ENCODE results near the gene LIPJ.

LIPJ gene, protein sequence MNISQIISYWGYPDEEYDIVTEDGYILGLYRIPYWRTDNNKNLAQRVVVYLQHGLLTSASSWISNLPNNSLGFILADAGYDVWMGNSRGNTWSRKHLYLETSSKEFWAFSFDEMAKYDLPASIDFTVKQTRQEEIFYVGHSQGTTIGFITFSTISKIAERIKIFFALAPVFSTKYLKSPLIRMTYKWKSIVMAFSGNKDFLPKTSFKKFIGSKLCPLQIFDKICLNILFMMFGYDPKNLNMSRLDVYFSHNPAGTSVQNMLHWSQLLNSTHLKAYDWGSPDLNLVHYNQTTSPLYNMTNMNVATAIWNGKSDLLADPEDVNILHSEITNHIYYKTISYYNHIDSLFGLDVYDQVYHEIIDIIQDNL

DNA sequence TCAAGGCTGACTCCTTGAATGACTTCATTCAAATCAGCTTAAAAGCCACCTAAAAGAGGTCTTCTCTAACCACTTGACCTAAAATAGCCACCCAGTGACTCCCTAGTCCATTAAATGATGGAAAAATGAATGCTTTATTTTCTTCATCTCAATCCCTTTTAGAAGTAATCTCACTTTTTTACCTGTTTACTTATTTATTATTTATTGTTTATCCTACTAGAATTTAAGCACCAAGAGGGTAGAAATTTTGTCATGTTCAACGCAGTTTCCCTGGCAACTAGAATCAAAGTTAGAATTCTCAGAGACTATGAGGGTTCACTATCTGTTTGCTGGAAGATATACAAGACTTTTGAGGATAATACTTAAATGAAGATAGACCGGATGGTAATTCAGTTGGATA is at the start of gene LIPJ:
LIPJ (plus strand) TSS at position 301 of the 400 bp plus-strand sequence. CDS start 3,926 bp downstream, outside the sequence.
- no peak for DNase-seq (ENCODE audit: low spot score)

DNA sequence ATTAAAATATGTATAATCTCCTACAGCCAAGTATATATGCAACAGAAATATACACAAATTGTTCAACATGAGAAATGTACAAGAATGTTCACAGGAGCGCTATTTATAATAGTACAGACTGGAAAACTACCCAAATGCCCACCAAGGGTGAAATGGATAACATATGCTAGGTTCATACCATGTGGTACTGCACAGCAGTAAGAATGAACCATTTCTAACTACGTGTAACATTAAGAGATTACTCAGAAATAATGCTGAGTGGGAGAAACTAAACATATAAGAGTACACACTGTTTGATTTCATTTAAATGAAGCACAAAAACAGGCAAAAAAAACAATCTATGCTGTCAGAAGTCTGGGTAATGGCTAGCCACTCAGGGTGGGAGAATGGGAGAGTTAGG is 49.2 kb upstream of the LIPJ start:
- DNase-seq (ENCODE audit: low spot score) = no peak

DNA sequence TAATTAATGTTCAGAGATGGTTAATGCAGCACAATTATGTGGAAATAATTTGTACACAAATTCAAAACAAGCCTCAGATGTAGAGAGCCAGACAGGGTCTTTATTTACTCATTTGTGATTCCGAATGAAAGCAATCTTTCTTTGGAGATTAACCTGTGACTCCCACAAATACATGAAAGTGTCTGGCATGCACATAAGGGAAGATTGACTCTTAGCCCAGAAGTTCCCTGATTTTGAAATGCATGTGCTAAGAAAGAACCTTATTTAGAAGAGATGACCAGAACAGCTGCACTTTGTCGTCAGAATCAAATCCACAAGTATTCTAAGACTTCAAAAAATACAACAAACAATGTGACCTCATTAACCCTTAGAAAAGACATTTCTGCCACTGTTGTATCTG is 48.5 kb upstream of the LIPJ start:
- DNase-seq (ENCODE audit: low spot score) = no peak

DNA sequence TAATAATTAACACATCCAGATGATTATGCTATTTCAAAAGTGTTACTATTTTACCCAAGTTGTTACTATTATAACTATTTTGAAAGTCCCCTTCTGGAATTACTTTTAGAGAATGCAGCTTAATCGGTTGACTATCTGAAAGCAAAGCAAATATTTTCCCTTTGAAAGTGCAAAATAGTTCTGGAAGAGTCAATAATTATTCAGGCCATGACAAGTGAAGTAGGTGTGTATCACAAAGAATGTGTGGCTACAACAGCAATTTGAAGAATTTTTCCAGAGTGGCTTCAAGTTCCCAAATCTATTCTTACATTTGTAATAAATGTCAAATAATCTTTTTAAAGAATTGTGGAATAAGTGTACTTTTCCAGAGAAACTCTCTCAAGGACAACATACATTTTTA is 46.2 kb upstream of the LIPJ start:
- no peak for DNase-seq (ENCODE audit: low spot score)

DNA sequence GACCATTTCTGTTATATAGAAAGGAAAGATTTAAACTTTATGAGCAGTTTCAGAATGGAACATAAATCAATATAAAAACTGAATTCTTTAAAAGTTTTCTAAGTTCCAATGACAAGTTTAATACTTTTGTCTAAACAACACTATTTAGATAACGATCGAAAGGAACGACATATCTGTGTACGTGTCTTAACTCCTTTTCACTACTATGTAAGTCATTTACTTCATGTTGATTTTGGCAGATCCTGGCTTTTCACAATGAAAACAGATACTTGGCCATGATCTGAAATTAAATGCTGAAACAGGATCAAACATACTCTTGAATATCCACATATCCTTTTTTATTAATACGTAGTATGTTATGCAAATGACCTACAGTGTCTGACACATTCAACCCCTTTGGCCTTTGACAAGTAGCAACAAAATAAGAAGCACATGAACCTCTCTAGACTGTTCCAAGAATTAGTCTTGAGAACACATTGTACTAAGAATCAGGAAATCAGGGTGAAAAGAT is 45.4 kb upstream of the LIPJ start:
- no peak for DNase-seq (ENCODE audit: low spot score)

DNA sequence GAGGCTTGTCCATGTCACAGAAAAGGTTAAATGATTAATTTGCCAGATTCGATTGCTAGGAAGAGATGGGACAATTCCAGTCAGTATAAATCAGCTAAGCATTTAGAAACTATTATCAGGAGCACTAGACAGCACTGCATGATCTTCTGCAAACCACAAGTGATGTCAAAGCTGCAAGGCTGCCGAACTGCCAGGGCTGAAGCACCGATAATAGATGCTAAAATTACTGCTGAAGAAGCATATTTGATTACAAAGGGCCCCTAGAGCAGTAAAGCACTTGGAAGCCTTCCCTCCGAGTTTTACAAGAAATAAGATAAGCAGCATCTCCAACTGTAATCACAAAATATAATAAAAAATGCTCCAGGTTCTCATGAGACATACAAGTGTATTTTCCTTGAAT is 44.0 kb upstream of the LIPJ start:
- no peak for DNase-seq (ENCODE audit: low spot score)

DNA sequence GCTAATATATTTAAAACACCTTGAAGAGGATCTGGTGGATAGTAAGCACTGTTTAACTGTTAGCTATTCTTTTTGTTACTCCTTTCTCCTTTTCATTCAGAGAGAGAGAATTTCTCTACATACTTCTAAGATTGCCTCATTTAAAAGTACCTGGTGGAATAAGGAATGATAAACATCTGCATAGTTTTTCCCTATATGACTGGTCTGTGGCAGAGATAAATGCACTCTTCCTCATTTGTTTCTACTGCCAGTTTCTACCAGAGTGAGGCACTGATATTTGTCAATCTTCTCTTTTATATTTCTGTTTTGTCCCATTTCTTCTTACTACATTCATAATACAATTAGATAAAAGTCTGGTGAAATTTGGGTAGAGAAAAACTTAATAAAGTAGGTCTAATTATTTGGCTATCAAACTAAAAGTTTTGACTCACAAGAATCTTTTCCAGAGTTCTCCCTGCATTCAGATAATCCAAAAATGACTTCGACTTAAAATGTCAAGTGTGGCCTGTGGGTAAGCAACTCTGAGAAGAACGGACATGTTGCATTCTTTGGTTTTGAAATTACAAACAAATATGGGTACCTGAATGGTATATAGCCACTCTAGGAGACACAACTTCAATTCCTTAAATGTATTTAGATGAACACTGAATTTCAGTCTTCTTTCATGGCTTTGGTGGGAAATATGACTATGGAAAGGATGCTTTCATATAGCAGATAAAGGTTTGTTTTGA is 42.3 kb upstream of the LIPJ start:
- no peak for DNase-seq (ENCODE audit: low spot score)

DNA sequence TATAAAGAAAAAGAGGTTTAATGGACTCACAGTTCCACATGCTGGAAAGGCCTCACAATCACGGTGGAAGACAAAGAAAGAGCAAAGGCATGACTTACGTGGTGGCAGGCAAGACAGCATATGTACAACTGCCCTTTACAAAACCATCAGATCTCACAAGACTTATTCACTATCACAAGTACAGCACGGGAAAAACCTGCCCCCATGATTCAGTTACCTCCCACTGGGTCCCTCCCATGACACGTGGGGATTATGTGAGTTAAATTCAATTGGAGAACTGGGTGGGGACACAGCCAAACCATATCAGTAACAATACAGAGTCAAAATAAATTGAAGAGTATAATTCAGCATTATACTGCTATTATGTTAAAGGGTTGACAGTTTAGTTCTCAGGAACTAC is 41.2 kb upstream of the LIPJ start:
- DNase-seq (ENCODE audit: low spot score) = no peak

DNA sequence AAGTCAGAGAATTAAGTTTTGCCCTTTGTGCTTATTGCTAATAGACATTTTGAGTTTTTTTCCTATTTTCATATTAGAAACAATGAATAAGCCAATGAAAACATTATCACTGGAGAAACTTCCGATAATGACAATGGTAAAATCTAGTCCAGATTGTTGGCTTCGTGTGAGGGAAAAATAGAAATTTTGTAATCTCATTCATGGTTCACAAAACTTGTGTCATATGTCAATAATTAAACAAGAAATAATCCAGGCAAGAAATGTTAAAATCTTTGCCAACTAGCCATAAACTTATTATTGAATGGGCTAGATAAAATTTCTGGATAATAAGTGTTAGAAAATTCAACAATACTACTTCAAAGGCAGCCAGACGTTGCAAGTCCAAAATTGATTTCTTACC is 40.1 kb upstream of the LIPJ start:
- DNase-seq (ENCODE audit: low spot score) = no peak

DNA sequence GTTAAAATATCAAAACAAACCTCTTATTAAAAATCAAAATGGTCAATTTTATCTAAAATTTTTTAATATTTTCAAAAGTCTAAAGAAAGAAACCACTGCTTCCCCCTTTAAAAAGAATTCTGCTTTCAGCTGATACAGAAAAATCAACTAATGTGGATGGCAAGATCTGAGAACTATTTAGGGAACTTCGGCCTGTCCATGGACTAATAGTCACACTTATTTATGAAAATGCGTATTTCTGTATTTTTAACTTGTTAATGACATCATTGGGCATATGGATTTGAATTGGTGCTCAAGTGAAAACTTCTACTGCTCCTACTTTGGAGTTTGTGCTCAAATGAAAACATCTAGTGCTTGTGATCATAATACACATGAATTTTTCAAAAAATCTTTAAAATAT is 35.3 kb upstream of the LIPJ start:
- no peak for DNase-seq (ENCODE audit: low spot score)

DNA sequence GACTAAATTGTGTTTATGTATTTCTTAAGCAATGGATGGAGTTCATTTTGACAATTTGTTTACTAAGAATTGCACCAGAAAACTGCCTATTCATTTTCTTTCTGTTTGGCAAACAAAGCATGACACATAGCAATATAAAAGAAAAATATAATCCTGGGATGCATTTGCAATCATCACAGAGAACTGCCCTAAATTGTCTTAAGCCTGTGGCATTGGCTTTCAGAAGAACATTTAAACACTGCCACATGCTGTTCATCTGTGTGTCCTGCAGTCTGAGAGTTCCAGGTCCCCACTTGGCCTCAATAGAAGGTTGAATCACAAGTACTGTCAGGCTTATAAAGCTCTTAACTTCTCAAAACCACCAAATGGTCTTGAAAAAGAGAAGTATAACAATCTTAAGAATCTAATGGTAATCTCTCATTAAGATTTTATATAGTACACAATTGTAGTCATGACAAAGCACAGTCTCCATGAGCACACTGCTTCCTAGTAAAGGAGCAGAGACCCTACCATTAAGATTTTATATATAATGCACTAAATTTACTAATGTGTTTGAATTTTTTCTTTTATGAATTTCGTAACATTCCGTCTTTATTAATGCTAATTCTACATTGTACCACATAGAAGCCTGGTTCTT is 33.3 kb upstream of the LIPJ start:
- DNase-seq (ENCODE audit: low spot score) = peak; percentile 48

DNA sequence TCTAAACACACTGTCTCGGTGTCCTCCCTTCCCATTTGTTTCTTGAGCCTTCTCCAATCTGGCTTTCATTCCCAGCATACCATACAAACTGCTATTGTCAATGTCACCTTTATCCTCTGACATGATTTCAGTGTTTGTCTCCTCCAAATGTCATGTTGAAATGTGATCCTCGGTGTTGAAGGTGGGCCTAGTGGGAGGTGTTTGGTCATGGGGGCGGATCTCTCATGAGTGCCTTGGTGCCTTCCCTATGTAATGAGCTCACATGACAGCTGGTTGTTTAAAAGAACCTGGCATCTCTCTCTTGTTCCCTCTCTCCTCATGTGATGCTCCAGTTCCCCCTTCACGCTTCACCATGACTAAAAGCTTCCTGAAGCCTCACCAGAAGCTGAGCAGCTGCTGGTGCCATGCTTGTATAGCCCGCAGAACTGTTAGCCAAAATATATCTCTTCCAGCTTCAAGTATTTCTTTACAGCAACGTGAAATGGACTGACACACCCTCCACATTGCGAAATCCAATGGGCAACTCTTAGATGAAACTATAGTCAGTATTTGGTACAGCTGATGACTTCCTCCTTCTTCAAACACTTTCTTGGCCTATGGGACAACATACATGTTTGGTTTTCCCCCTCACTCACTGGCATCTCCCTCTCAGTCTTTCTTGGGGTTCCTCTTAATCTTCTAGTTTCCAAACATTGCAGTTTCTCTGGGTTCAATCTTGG is 31.2 kb upstream of the LIPJ start:
- DNase-seq (ENCODE audit: low spot score) = no peak

DNA sequence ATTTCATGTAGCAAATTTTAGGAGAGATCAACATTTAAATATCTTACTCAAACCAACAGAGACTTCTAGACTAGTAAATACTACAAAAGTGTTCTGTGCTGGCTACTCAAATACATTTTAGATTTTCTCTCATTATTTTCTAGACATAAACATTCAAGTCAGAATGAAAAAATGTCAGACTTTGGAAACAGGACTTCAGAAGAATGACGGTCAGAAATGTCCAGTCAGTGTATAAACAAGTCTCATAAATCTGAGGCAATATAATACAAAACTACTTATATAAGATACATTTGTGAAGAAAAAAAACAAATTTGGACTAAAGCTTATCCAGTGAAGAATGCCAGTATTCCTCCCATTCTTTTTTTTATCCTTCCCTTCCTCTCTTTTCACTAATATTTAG is 29.3 kb upstream of the LIPJ start:
- DNase-seq (ENCODE audit: low spot score) = no peak

DNA sequence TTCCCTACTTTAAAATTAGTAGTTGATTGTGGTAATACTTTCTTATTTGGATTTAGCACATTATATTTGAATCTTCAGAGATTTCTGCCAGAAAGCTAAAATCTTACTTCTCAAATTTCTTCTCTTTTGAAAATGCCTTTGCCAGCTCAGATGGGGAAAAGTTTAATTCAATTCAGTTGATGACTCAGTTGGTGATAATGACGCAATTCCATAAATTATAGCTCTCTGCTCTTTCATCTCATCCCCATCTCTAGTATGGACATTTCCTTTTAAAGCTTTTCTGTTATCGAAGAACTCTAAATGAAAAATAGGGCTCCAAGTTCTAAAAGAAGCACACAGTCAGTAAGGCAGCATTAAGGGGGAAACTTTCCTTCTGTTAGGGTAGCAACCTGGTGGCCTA is 28.9 kb upstream of the LIPJ start:
- no peak for DNase-seq (ENCODE audit: low spot score)

DNA sequence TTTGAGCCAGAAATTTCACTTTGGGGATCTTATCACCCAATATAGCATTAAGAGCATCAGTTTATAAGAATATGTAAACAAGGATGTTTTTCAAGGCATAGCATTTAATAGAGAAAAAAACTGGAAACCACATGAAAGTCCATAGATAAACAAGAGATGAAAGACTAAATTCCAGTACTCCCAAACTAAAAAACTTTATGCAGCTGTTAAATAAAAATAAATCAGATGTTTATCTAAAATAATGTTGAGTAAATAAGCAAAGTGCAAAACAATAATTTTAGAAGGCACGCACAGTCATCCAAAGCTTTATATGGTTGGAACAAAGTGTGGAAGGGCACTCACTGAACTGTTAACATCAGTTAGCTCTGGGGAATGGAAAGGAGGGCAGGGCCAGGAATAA is 24.4 kb upstream of the LIPJ start:
- no peak for DNase-seq (ENCODE audit: low spot score)

DNA sequence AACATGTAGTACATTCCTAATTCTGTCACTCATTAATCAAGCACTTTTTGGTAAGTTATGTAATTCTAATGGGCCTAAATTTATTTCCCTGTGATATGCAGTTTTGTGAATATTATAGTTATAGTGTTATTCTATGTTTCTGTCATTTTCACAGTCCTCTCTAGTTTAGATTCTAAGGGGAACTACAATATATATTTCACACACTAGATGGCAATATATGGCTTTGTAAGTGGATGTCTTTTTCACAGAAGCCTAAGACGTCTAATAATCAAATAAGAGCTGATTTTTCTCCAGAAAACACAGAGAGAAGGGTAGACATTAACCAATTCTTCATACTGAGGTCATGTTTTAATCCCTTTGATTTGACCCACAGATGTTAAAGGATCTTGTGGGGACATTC is 21.5 kb upstream of the LIPJ start:
- peak; percentile 21 for DNase-seq (ENCODE audit: low spot score)

DNA sequence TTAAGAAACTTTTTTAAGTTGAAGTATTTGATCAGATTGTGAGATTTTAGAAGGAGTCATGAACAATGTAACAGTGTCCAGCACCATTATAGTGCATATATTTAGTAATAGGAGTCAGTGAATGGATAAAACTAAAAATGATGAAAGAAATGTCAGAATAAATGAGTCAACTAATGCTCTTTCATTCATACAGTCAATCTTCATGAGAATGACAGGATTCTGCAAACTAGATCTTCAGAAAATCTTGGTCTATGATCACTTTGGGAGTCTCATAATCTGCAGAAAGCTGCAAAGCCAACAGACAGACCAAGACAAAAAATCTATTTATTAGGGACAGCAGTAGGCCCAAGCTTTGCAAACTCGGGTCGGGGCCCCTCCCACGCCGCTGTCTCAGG is 4.2 kb upstream of the LIPJ start:
- DNase-seq (ENCODE audit: low spot score) = no peak

DNA sequence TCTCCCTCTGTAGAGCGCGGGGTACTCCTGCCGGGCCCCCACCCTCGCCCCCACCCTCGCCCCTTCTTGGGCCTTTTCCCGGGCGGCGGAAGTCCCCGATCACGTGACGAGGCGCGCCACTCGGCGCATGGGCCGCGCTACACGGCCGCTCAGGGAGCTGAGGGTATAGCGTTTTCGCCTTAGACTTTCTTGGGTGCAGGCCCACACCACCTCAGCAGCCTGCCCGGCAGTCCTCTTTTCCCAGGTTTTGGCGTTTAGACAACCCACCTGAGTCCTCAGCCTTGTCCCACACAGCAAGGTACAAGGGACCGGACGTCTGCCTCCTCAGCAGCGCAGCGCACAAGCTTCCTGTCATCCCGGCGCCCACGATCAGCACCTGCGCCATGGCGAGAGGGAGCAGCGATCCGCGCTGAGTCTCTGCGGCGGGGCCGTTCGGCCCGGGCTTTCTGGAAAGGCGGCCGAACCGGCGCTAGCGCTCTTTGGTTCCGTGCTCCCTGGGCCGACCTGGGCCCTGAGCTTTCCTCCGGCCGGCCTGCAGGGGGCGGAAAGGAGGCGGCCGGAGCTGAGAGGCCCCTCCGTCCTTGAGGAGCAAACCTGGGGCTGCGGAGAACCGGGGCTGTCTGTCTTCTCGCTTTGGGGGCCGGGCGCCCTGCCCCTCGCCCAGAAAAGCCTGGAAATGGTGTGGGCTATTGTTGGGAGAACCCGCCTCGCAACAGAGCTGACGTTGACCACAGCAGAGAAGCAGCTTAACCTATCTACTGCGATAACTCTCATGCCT is 3.6 kb upstream of the LIPJ start, which contains the start of gene RNLS:
RNLS (minus strand) TSS at position 513 of the 778 bp plus-strand sequence.
- DNase-seq (ENCODE audit: low spot score) = peak; percentile 65

DNA sequence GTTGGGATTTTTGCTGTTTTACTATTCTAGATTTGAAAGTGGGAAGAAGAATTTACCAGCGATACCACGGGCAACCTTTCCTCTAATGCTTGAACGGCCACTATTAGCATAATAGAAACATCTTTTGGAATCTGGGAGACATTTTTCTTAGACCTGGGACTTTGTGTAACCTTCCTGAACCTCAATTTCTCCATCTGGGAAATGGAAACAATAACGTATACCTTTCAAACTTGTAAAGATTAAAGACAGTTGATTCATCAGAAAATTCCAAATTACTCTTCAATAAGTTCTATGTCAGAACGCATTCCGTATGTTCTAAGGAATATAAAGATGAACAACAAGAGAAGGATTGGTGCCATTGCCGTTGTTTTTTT is 3.0 kb upstream of the LIPJ start:
- DNase-seq (ENCODE audit: low spot score) = no peak

DNA sequence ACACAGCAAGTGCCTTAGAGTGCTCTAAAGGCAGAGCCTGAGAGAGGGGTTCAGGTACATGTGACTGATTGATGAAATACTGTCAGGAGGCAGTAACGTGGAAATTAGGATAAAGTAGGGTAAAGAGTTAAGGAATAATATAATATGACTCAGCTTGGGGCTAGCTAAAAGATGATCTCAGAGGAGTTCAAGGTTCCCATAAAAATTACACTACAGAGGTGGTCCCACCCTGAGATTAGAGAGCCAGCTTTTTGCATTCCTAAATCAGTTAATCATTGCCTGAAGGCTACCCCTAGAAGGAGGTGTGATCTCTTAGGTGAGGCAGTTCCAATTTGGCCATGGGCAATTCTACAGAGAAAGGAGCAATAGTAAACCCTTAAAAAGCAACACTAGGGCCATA is 5.8 kb downstream of the LIPJ start:
- no peak for DNase-seq (ENCODE audit: low spot score)

DNA sequence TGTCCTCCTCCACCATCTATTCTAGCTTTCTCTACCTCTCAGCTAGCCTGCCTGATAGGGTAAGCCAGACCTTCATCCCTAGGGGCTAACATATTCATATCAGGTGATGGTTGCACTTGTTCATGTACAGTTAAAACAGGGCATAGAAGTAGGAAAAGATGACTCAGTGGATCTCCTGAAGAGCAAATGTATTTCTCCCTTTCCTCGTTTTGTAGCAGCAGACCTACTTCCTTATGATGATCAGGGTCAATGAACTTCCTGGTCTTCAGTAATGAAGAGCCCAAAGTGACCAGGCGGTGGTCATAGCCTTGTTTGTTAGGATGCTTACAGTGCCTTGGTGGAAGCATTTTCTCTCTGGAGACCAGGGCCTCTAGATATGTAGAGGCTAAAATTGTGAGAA is 6.3 kb downstream of the LIPJ start:
- no peak for DNase-seq (ENCODE audit: low spot score)

DNA sequence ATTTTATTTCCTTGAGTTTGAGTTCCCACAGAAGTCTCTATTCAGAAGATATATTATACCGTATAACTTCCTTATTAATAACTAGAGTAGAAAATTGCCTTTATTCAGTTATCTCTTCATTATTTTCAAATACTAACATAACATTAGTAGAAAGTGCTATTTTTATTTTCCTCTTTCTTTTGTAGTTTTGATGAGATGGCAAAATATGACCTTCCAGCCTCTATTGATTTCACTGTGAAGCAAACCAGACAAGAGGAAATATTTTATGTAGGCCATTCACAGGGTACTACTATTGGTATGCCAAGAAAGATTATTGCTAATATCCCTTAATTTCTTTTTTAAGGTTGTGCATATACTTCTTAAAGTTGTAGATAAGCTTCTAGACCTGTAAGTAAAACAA is 7.9 kb downstream of the LIPJ start:
- no peak for DNase-seq (ENCODE audit: low spot score)

All from iPS-NIHi11 (cell line).